HCT116 (cell line): ENCODE data around the gene ASPA. TPM values are rescaled to one million over a fixed set of nuclear protein-coding genes. Genes with fewer than 3 reads are reported as not detected.

Experiments used
- ATAC-seq: fragments of 200-7000 bp; cut with Tn5 transposase; 2 replicates; pipeline ENCODE4 v1.9.1; 2020; ENCODE audit warnings: mild to moderate bottlenecking, moderate library complexity
- BruUV-seq: library from RNA; stranded (reverse); fragments of 400-500 nt; replicated peaks from 2 replicates; lab custom pipeline; 2021; lab: Mats Ljungman, UMichigan
- CTCF ChIA-PET: fragments of 300-600 bp; sonication (Branson Sonifier 250); formaldehyde crosslinking; loops from one replicate; lab custom pipeline; 2021; ENCODE audit warnings: antibody characterized with exemption; lab: Charles Lee
- POLR2A ChIA-PET: fragments of 300-600, 350-600 bp; sonication (Branson Sonifier 250); formaldehyde crosslinking; loops from one replicate; lab custom pipeline; 2021; ENCODE audit warnings: antibody characterized with exemption; lab: Charles Lee
- RAD21 ChIA-PET, 2 experiments: fragments of 300-600 bp; sonication (Branson Sonifier 250); formaldehyde crosslinking; loops; one replicate each; lab custom pipeline; 2023; ENCODE audit warnings: low total read pairs in 2 of 2; ENCODE audit not compliant: uncharacterized antibody in 2 of 2, unreplicated experiment in 2 of 2, low non-redundant PET in 1 of 2; lab: Charles Lee
- DNase-seq: peaks from one replicate; pipeline ENCODE4 v3.0.0-alpha.2; 2010; ENCODE audit warnings: low read depth, low spot score
- H2AFZ ChIP-seq: fragments of 200-600 bp; shearing (Covaris generic), sonication (generic); 2 replicates; pipeline ENCODE4 v1.6.1; 2017; ENCODE audit warnings: low read depth, mixed run types, mixed read lengths, antibody characterized with exemption, low read length; ENCODE audit not compliant: poor library complexity, severe bottlenecking
- H3K27ac ChIP-seq: 2 replicates; pipeline ENCODE4 v1.5.1; 2012; ENCODE audit warnings: low read depth, low read length
- H3K27me3 ChIP-seq: fragments of 200-600 bp; sonication (generic); 2 replicates; pipeline ENCODE4 v1.6.1; 2016; ENCODE audit warnings: mixed run types, low read length, mixed read lengths; ENCODE audit not compliant: insufficient read depth
- H3K36me3 ChIP-seq, 2 experiments: fragments of 200-500 bp in 1 of 2; fragments of 200-600 bp in 1 of 2; sonication (Bioruptor generic) in 1 of 2; sonication (generic) in 1 of 2; 2 replicates each; pipeline versions ENCODE4 v1.5.1 to v1.6.1; 2014 to 2016; ENCODE audit warnings: low read length in 2 of 2, inconsistent platforms in 1 of 2, mixed read lengths in 1 of 2, mixed run types in 1 of 2; ENCODE audit not compliant: insufficient read depth in 2 of 2, control insufficient read depth in 1 of 2
- H3K4me1 ChIP-seq, 2 experiments: fragments of 200-600 bp in 1 of 2; sonication (generic) in 1 of 2; 2 replicates each; pipeline versions ENCODE4 v1.5.1 to v1.6.1; 2012 to 2017; ENCODE audit warnings: low read length in 2 of 2, inconsistent platforms in 1 of 2, mild to moderate bottlenecking in 1 of 2, mixed read lengths in 1 of 2, mixed run types in 1 of 2, moderate library complexity in 1 of 2; ENCODE audit not compliant: insufficient read depth in 2 of 2, control insufficient read depth in 1 of 2
- H3K4me2 ChIP-seq: fragments of 200-600 bp; sonication (generic); 2 replicates; pipeline ENCODE4 v1.6.1; 2017; ENCODE audit warnings: mixed run types, low read length, mixed read lengths
- H3K4me3 ChIP-seq, 2 experiments: fragments of 200-600 bp in 1 of 2; sonication (generic) in 1 of 2; replicated peaks in 1 of 2; 2 replicates each; pipeline ENCODE4 v1.5.1; 2011 to 2016; ENCODE audit warnings: low read length in 2 of 2, control low read depth in 1 of 2, low read depth in 1 of 2, mild to moderate bottlenecking in 1 of 2, mixed read lengths in 1 of 2, mixed run types in 1 of 2
- H3K79me2 ChIP-seq: fragments of 200-600 bp; sonication (generic); 2 replicates; pipeline ENCODE4 v1.6.1; 2017; ENCODE audit warnings: mild to moderate bottlenecking, mixed run types, low read length, moderate library complexity, mixed read lengths; ENCODE audit not compliant: insufficient read depth
- H3K9ac ChIP-seq: fragments of 200-600 bp; sonication (generic); 2 replicates; pipeline ENCODE4 v1.6.1; 2016; ENCODE audit warnings: low read length, mixed read lengths
- H3K9me2 ChIP-seq: fragments of 200-600 bp; sonication (generic), shearing (Covaris generic); 2 replicates; pipeline ENCODE4 v1.6.1; 2017; ENCODE audit warnings: mixed run types, mild to moderate bottlenecking, moderate library complexity; ENCODE audit not compliant: insufficient read depth
- H3K9me3 ChIP-seq, 2 experiments: fragments of 200-500 bp in 1 of 2; fragments of 200-600 bp in 1 of 2; sonication (Bioruptor generic) in 1 of 2; sonication (generic) in 1 of 2; 2 replicates each; pipeline ENCODE4 v1.6.1; 2014 to 2017; ENCODE audit warnings: low read length in 2 of 2, mixed read lengths in 2 of 2, inconsistent platforms in 1 of 2, low read depth in 1 of 2, mild to moderate bottlenecking in 1 of 2, mixed run types in 1 of 2, moderate library complexity in 1 of 2; ENCODE audit not compliant: control insufficient read depth in 1 of 2, insufficient read depth in 1 of 2
- H4K20me1 ChIP-seq: fragments of 200-600 bp; sonication (generic), shearing (Covaris generic); 2 replicates; pipeline ENCODE4 v1.6.1; 2017; ENCODE audit warnings: mixed run types, mild to moderate bottlenecking, moderate library complexity; ENCODE audit not compliant: insufficient read depth
- CBX3 ChIP-seq: IDR thresholded peaks from 2 replicates; pipeline ENCODE4 v1.6.1; 2012; ENCODE audit warnings: low read depth
- CEBPB ChIP-seq: IDR thresholded peaks from 2 replicates; pipeline ENCODE4 v1.6.1; 2012; ENCODE audit warnings: low read depth
- CTCF ChIP-seq, 3 experiments: fragments of 200-600 bp in 1 of 3; sonication (generic) in 1 of 3; IDR thresholded peaks in 2 of 3; conservative IDR thresholded peaks in 1 of 3; 2 replicates each; pipeline ENCODE4 v1.5.1; 2012 to 2017; ENCODE audit warnings: low read depth in 2 of 3, low read length in 2 of 3, antibody characterized with exemption in 1 of 3, borderline replicate concordance in 1 of 3, control low read depth in 1 of 3, mild to moderate bottlenecking in 1 of 3, mixed read lengths in 1 of 3, mixed run types in 1 of 3, moderate library complexity in 1 of 3; ENCODE audit not compliant: insufficient read depth in 1 of 3
- EZH2 ChIP-seq: fragments of 200-600 bp; sonication (generic); IDR thresholded peaks from 2 replicates; pipeline ENCODE4 v1.6.1; 2017; ENCODE audit warnings: antibody characterized with exemption, mixed run types
- EZH2phosphoT487 ChIP-seq: fragments of 200-600 bp; IDR thresholded peaks from 2 replicates; pipeline ENCODE4 v1.6.1; 2018; ENCODE audit warnings: antibody characterized with exemption, borderline replicate concordance
- FOSL1 ChIP-seq: IDR thresholded peaks from 2 replicates; pipeline ENCODE4 v1.6.1; 2012; ENCODE audit warnings: low read depth
- MAX ChIP-seq: IDR thresholded peaks from 2 replicates; pipeline ENCODE4 v1.6.1; 2012
- RAD21 ChIP-seq: IDR thresholded peaks from 2 replicates; pipeline ENCODE4 v1.6.1; 2012; ENCODE audit warnings: low read depth, mild to moderate bottlenecking
- SIN3A ChIP-seq: IDR thresholded peaks from 2 replicates; pipeline ENCODE4 v1.6.1; 2012; ENCODE audit warnings: low read depth
- SRF ChIP-seq: IDR thresholded peaks from 2 replicates; pipeline ENCODE4 v1.6.1; 2012; ENCODE audit warnings: low read depth
- TCF7L2 ChIP-seq: IDR thresholded peaks from 2 replicates; pipeline ENCODE4 v1.7.0; 2011; ENCODE audit warnings: borderline replicate concordance, inconsistent platforms; ENCODE audit not compliant: insufficient read depth, insufficient read length; ENCODE audit errors: extremely low read depth
- YY1 ChIP-seq: IDR thresholded peaks from 2 replicates; pipeline ENCODE4 v1.6.1; 2011; ENCODE audit warnings: low read length, low read depth, moderate library complexity, mild to moderate bottlenecking; ENCODE audit not compliant: insufficient replicate concordance; ENCODE audit errors: extremely low read depth
- ZBTB33 ChIP-seq: IDR thresholded peaks from 2 replicates; pipeline ENCODE4 v1.6.1; 2011; ENCODE audit warnings: mild to moderate bottlenecking, low read length, moderate library complexity; ENCODE audit not compliant: insufficient replicate concordance; ENCODE audit errors: extremely low read depth
- ZFX ChIP-seq: fragments of 450-650 bp; IDR thresholded peaks from 2 replicates; pipeline ENCODE4 v1.6.1; 2017
- intact Hi-C: fragments of 100-400 bp; cut with micrococcal nuclease; formaldehyde crosslinking; loops from 2 replicates; pipeline ENCODE4 v1.10.0; 2022
- total RNA-seq: library from RNA; stranded (reverse); gene quantifications from one replicate; pipeline ENCODE4 v1.2.1, GENCODE V29; 2021; ENCODE audit not compliant: unreplicated experiment

Gene ASPA
- total RNA-seq, 1 experiment from 2014 or later, result not detected

- intact Hi-C loops, result loop anchor here (10.0 kb wide), 1 partner anchor 489 kb away; no protein-coding TSS in a partner anchor
- Histone ChIP-seq H3K9me2 (no peaks in the 10 kb centered on the region), H3K9me3 (no peaks in the 10 kb centered on the region), H3K4me3 (no peak overlapping the region), H3K27ac (no peak overlapping the region), H3K36me3 (no peaks in the 10 kb centered on the region), H3K4me2 (no peak overlapping the region), H3K27me3 (no peaks in the 10 kb centered on the region), H2AFZ (no peak overlapping the region), H3K79me2 (no peaks in the 10 kb centered on the region), H3K4me1 (peaks cover 5 to 16% of the 10 kb centered on the region in 2 experiments; a peak in 3 of 4 replicates), H3K9ac (no peak overlapping the region), H4K20me1 (no peaks in the 10 kb centered on the region)
- CTCF ChIA-PET, result no interaction called here
- RAD21 ChIA-PET, result no interaction called here
- POLR2A ChIA-PET, result no interaction called here
- BruUV-seq, result no TSS peak
- no peak for TF ChIP-seq YY1
- no peak for TF ChIP-seq SRF
- no peak for TF ChIP-seq RAD21
- TF ChIP-seq EZH2phosphoT487, result no peak
- TF ChIP-seq ZFX, result no peak
- TF ChIP-seq EZH2, result no peak
- TF ChIP-seq TCF7L2, result no peak
- TF ChIP-seq CBX3, result no peak
- no peak for TF ChIP-seq MAX
- TF ChIP-seq CEBPB, result no peak
- TF ChIP-seq CTCF (IDR thresholded peaks at IDR 0.05 in 2 of 3, conservative IDR thresholded peaks at IDR 0.05 in 1 of 3; ENCODE audit: borderline replicate concordance in 1 of 3, insufficient read depth in 1 of 3, low read depth in 2 of 3, low read length in 2 of 3), result no peak
- TF ChIP-seq ZBTB33, result no peak
- no peak for TF ChIP-seq SIN3A
- no peak for TF ChIP-seq FOSL1
- no peak for ATAC-seq
- no peak for DNase-seq
Observed at GRCh38 chr17:3533752-3534151, 58.0 kb downstream of the ASPA start.
